Left lobe of liver (tissue), 2 donors: ENCODE data around the gene NOS1AP. TPM values are rescaled to one million over a fixed set of nuclear protein-coding genes. Genes with fewer than 3 reads are reported as not detected.

Experiments
- ATAC-seq: fragments of 200-7000 bp; cut with Tn5 transposase; one replicate; pipeline ENCODE4 v1.9.1; 2020; ENCODE audit warnings: mild to moderate bottlenecking, moderate library complexity
- DNase-seq: peaks from one replicate; pipeline ENCODE4 v3.0.0-alpha.2; 2020; ENCODE audit warnings: low spot score
- total RNA-seq: library from RNA; stranded (reverse); gene quantifications from one replicate; pipeline ENCODE4 v1.2.1, GENCODE V29; 2021
- donor health status: DM: no; HTN: no; CAD: no; lungs with moderate emphysema.
- donor health status: DM: no; HTN: yes; CAD: no.

NOS1AP gene
- total RNA-seq, 1 donor from 2014 or later: 17.4 TPM

GRCh38 chr1:162135271-162135775 lies 65.8 kb downstream of the NOS1AP start:
- DNase-seq (no peak), ATAC-seq (no peak)

DNA sequence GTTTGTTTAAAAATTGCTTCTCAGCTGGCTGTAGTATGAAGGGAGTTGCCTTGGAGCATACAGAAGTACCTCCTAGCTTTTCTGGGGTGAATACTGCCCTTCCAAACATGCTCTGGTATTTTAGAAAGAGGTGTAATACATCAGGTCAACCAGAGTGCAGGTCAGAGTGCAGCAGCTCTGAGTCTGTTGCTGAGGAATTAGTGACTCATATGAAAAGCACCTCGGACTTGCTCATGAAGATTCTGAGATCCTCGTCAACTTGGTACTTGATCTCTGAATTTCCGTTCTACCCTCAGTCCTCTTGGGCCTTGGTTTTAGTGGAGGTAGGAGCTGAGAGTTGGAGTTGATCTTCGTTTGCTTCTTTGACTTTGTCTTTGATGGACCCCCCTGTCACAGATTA lies 67.3 kb downstream of the NOS1AP start:
- DNase-seq (no peak), ATAC-seq (peak; percentile 52)

GRCh38 chr1:162137179-162137960 lies 67.9 kb downstream of the NOS1AP start:
- ATAC-seq (peak; percentile 82), DNase-seq (no peak)

- DNase-seq (no peak), ATAC-seq (no peak)
These were observed 68.6 kb downstream of the NOS1AP start for GRCh38 chr1:162138112-162138511.

DNA sequence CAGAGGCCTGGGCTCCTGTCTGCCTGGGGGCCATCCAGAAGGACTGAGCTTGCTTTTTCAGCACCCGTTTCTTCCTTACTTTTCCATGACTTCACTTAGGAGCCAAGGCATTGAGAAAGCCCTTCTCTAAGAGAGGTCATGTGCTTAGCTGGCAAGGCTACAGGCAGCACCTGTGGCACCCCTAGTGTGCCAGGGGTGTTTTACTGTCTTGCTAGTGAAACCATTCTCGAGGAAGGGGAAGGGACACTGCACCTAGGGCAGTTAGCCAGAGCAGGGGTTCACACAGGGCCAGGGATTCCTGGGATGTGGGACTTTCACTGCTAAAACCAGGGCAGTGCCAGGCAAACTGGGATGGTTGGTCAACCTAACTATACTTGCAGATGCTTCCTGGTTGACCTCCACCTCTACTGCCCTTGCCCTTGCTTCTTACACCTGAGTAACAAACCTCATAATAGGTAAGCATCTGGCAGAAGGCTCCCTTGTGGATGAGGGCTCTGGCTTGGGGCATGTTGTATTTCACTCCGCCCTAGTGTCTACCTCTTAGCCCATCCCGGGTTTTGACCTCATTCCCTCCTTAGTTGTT lies 69.2 kb downstream of the NOS1AP start:
- ATAC-seq (peak; percentile 6), DNase-seq (no peak)

- no peak for ATAC-seq
- no peak for DNase-seq
These were observed 69.7 kb downstream of the NOS1AP start for GRCh38 chr1:162139211-162139610.

GRCh38 chr1:162141281-162142054 lies 72.0 kb downstream of the NOS1AP start:
- peak; percentile 34 for ATAC-seq

GRCh38 chr1:162142968-162143367 lies 73.5 kb downstream of the NOS1AP start:
- DNase-seq (no peak), ATAC-seq (no peak)

More at GRCh38 chr1:162141281-162142054, 72.0 kb downstream of the NOS1AP start:
- DNase-seq: no peak

- ATAC-seq (no peak), DNase-seq (no peak)
These were observed 74.8 kb downstream of the NOS1AP start for GRCh38 chr1:162144268-162144667.

DNA sequence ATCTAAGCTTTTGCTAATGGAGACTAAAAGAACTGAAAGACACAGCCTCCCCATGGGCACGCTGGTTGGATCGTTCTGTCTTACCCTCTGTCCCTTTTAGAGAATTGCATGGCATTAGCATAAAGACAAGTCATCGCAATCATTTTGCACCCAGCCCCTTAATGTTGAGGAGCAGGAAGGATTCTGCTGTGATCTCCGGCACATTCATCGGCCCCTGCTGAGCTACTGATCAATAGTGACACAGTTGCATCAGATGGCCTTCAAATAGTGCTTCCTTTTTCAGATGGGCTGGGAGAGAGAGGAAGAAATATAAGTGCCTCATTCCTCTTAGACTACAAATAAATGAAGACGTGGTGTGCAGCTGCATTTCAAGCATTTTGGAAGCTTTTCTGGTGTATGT lies 75.4 kb downstream of the NOS1AP start:
- ATAC-seq: peak; percentile 72

DNA sequence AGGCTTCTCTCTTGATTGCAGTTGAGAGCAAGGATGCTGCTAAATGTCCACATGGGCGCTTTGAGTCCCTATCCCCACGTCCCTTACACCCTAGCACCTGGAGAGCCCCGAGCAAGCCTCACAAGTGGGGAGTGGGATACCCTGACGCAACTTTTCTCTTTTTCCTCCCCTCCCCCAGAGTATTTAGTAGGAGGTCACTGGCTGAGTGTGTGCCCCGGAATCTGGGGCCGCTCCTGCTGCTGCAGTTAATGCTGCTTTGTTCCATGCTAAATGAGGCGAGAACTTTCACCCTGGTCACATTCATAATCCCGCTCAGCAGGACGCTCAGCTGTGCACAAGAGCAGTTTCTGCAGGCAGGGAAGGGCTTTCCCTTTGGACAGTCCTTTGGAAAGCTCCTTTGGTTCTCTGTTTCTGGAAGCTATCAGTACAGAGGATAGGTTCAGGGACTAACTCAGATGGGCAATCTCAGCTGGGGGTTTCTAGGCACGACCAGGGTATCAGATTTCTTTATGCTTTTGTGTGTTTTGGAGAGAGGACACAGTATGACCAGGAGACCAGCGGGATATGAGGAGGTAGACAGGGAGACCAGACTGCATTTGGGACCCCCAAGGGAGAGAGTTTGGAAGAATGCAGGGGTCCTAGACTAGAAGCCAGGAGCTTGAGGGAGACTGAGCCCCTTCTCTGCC lies 75.9 kb downstream of the NOS1AP start:
- DNase-seq: no peak
- peak; percentile 29 for ATAC-seq

More for the DNA sequence above, 75.4 kb downstream of the NOS1AP start:
- DNase-seq: no peak

DNA sequence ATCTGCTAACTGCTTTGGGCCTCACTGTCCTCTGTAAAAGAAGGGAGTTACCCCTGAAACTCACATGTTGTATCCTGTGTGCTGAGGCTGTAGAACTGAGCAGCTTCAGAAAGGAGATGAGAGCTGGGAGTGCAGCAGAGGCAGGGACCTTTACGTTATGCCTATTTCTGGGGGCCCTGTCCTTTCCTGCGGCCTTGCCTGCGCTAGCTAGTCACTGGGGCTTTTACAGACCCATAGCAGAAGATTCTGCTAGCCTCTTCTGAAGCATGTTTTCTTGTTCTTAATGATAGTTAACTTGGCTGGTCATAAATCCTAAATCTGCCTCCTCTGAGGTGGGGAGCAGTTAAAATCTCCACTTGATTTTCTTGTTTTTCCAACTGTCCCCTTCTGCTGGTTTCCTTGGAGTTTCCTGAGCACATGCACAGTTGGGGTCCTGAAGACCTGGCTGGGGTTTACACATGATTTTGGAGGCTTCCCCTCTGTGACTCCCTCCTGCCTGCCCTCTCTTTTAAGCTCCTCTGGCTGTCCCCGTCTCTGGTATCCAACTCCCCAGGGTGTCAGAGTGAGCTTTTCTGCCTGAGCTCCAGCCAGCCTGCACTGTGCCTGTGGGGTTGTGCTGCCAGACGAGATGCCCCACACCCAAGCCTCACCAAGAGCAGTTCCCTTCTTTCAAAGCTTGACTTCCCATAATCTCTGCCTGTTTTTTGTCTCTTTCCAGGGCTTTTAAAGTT lies 76.6 kb downstream of the NOS1AP start:
- ATAC-seq (no peak), DNase-seq (no peak)

GRCh38 chr1:162147760-162148159 lies 78.3 kb downstream of the NOS1AP start:
- ATAC-seq: no peak
- DNase-seq: no peak

GRCh38 chr1:162150112-162150511 lies 80.6 kb downstream of the NOS1AP start:
- DNase-seq (no peak), ATAC-seq (no peak)

- DNase-seq (peak; percentile 89), ATAC-seq (peak; percentile 91)
These were observed 82.7 kb downstream of the NOS1AP start for GRCh38 chr1:162151900-162152829.

GRCh38 chr1:162153374-162153773 lies 83.9 kb downstream of the NOS1AP start:
- DNase-seq: no peak
- no peak for ATAC-seq

DNA sequence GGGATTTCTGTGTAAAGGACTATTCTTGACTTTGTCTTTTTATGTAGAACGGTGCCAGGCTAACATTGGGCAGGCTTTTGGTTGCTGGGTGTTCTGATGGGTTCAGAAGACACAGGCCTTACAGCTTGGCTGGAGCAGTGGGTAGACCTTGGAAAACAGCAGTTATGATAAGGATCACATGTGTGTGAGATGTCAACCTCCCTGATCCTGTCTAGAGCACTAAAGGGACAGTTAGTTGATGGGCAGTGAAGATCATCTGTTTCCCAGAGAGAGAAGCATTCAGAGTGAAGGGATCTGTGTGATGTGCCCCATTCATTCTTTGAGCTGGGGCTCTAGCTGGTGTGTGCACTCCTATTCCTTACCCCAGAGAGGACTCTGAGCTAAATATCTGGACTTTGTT lies 88.0 kb downstream of the NOS1AP start:
- DNase-seq: no peak
- peak; percentile 16 for ATAC-seq

- ATAC-seq: peak; percentile 33
These were observed 89.3 kb downstream of the NOS1AP start for GRCh38 chr1:162158624-162159271.

DNA sequence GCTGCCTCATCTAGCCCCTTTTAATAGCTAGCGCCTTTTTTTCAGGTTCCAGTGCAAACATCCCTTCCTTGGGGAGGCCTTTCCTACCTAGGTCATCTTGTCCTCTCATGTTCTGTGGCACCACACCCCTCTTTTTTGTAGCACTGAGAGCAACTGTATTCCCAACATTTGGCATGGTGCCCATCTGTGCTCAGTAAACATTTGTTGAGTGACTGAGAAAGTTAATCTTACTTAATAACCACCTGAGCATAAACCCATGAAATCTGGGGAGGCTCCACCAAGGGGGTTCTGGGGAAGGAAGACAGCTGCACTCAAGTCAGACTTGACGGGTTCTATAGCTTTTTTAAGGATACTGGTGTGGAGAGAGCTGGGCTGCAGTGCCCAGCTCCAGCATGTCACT lies 90.0 kb downstream of the NOS1AP start:
- ATAC-seq: peak; percentile 41
- no peak for DNase-seq

More at GRCh38 chr1:162158624-162159271, 89.3 kb downstream of the NOS1AP start:
- no peak for DNase-seq
